ENCODE data around the gene CDC42BPB. TPM values are rescaled to one million over a fixed set of nuclear protein-coding genes. Genes with fewer than 3 reads are reported as not detected.

Gene CDC42BPB
- total and polyA plus RNA-seq, 2 of the 4 experiments (the other 2 are of a cell fraction), result 49.1 to 81.4 TPM

DNA sequence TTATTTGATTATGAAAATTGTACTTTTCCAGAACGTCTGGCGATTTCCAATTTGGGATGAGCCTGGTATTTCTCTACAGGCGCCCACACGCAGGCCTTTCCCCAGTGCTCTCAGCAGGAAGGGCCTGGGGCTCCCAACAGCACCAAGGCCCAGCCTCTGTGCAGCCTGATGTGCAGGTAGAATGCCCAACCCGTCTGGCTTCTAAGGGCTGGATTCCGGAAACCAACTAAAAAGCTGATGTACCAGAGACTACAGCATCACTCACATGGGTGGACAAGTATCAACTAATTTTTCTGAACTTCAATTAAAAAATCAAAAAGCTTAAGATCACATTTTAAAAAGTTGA is 25.8 kb downstream of the CDC42BPB start:
- Histone ChIP-seq H3K4me3 (ENCODE audit: insufficient read depth, low read depth, low read length) (no peak overlapping the region), H3K79me1 (ENCODE audit: low read depth in 1 of 2, low read length in 2 of 2) (peaks cover 18 to 55% of the 10 kb centered on the region in 2 experiments; a peak in 3 of 4 replicates), H2BK15ac (ENCODE audit: low read depth, low read length) (no peak overlapping the region), H3K56ac (ENCODE audit: extremely low read depth, insufficient read depth, low read length) (no peak overlapping the region), H3K4me1 (ENCODE audit: control insufficient read depth, insufficient read depth, low read length) (peaks cover 10% of the 10 kb centered on the region), H3K9me1 (ENCODE audit: insufficient read depth, low read length) (peaks cover 13% of the 10 kb centered on the region), H3K23ac (ENCODE audit: low read depth, low read length) (no peak overlapping the region), H3K9me3 (ENCODE audit: control insufficient read depth, insufficient read depth, low read length) (no peaks in the 10 kb centered on the region), H3K27me3 (ENCODE audit: control insufficient read depth, insufficient read depth, low read length) (no peaks in the 10 kb centered on the region), H3K36me3 (ENCODE audit: control insufficient read depth, insufficient read depth, low read length) (no peaks in the 10 kb centered on the region), H2AFZ (replicated peaks; ENCODE audit: low read length, poor library complexity) (no peak overlapping the region), H3K4me2 (ENCODE audit: low read depth, low read length) (no peak overlapping the region), H3K18ac (ENCODE audit: low read depth, low read length) (no peak overlapping the region), H4K91ac (ENCODE audit: insufficient read depth, low read depth, low read length) (no peak overlapping the region), H2BK120ac (ENCODE audit: low read depth, low read length) (no peak overlapping the region), H3K4ac (ENCODE audit: low read depth, low read length) (no peak overlapping the region), H3K14ac (replicated peaks; ENCODE audit: low read depth, low read length) (no peak overlapping the region), H4K20me1 (ENCODE audit: insufficient read depth, low read length) (peaks cover 63% of the 10 kb centered on the region), H4K5ac (ENCODE audit: low read depth, low read length) (no peak overlapping the region), H2AK9ac (replicated peaks; ENCODE audit: low read depth, low read length, poor library complexity) (no peak overlapping the region), H3K27ac (ENCODE audit: insufficient read depth, low read length) (peak overlapping the region; percentile 13; the same call in 1 of the 2 replicates), H2BK5ac (ENCODE audit: low read depth, low read length, poor library complexity, severe bottlenecking) (no peak overlapping the region), H2AK5ac (ENCODE audit: low read depth, low read length) (no peak overlapping the region), H3K9ac (ENCODE audit: low read depth, low read length) (no peak overlapping the region), H2BK20ac (ENCODE audit: low read depth, low read length) (no peak overlapping the region), H4K8ac (ENCODE audit: low read depth in 2 of 2, low read length in 2 of 2) (no peak overlapping the region)
- BruUV-seq (replicated peaks), result no TSS peak
- DNase-seq, result no peak
- intact Hi-C loops (cut with micrococcal nuclease) (no loop called here), dilution Hi-C loops (cut with HindIII; ENCODE audit: low sequenced_read_pairs, unreplicated experiment) (no loop called here), in situ Hi-C loops (cut with MboI; ENCODE audit: low sequenced_read_pairs) (no loop called here)
- TF ChIP-seq, protein P1, sequence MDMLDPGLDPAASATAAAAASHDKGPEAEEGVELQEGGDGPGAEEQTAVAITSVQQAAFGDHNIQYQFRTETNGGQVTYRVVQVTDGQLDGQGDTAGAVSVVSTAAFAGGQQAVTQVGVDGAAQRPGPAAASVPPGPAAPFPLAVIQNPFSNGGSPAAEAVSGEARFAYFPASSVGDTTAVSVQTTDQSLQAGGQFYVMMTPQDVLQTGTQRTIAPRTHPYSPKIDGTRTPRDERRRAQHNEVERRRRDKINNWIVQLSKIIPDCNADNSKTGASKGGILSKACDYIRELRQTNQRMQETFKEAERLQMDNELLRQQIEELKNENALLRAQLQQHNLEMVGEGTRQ (IDR thresholded peaks at IDR 0.05; ENCODE audit: low read depth, low read length), result no peak
- TF ChIP-seq MXI1 (IDR thresholded peaks at IDR 0.05; ENCODE audit: borderline replicate concordance, low read depth, low read length) (no peak), SMC3 (IDR thresholded peaks at IDR 0.05; ENCODE audit: low read depth, low read length) (no peak), RAD21 (IDR thresholded peaks at IDR 0.05; ENCODE audit: low read length) (no peak), RFX5 (IDR thresholded peaks at IDR 0.05; ENCODE audit: low read depth, low read length) (no peak), MAZ (IDR thresholded peaks at IDR 0.05; ENCODE audit: borderline replicate concordance, low read depth, low read length) (no peak), NFE2L2 (IDR thresholded peaks at IDR 0.05; ENCODE audit: low read depth, low read length) (no peak)
- TF ChIP-seq, protein P2, sequence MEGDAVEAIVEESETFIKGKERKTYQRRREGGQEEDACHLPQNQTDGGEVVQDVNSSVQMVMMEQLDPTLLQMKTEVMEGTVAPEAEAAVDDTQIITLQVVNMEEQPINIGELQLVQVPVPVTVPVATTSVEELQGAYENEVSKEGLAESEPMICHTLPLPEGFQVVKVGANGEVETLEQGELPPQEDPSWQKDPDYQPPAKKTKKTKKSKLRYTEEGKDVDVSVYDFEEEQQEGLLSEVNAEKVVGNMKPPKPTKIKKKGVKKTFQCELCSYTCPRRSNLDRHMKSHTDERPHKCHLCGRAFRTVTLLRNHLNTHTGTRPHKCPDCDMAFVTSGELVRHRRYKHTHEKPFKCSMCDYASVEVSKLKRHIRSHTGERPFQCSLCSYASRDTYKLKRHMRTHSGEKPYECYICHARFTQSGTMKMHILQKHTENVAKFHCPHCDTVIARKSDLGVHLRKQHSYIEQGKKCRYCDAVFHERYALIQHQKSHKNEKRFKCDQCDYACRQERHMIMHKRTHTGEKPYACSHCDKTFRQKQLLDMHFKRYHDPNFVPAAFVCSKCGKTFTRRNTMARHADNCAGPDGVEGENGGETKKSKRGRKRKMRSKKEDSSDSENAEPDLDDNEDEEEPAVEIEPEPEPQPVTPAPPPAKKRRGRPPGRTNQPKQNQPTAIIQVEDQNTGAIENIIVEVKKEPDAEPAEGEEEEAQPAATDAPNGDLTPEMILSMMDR (conservative IDR thresholded peaks at IDR 0.05; ENCODE audit: low read depth, low read length), result no peak
- ChIA-PET CTCF (interaction anchor here (0.6 to 1.1 kb wide), 2 partner anchors 10 to 125 kb away, joined by 3 to 6 read pairs; no protein-coding TSS in a partner anchor), POLR2A (ENCODE audit: unreplicated experiment) (no interaction called here)
- no peak for ATAC-seq (ENCODE audit: low read depth)
- WGBS, 2 experiments (ENCODE audit: extremely low coverage in 2 of 2, insufficient read length in 1 of 2), result no CpG with 5 or more reads among the region's 6 CpGs
